ENCODE measurements around the gene RCL1. TPM values are rescaled to one million over a fixed set of nuclear protein-coding genes. Genes with fewer than 3 reads are reported as not detected.
"Not testable (repeated sequence)": the region's sequence is repeated elsewhere in the genome, so short reads cannot be mapped to it uniquely, and the experiment has no call there.

Gene RCL1
- total RNA-seq, 4 donors from 2014 or later: 21.3 to 49.7 (median 37.7) TPM

- H3K4me3 ChIP-seq: no peak overlapping the region
- no peaks in the 10 kb centered on the region for H3K9me3 ChIP-seq
- H3K36me3 ChIP-seq: no peaks in the 10 kb centered on the region
- intact Hi-C loops (cut with DNase I; ENCODE audit: low total_unique reads): no loop called here
- no peaks in the 10 kb centered on the region for H3K4me1 ChIP-seq
- TF ChIP-seq POLR2A (IDR thresholded peaks at IDR 0.05): no peak
- TF ChIP-seq, protein P1, sequence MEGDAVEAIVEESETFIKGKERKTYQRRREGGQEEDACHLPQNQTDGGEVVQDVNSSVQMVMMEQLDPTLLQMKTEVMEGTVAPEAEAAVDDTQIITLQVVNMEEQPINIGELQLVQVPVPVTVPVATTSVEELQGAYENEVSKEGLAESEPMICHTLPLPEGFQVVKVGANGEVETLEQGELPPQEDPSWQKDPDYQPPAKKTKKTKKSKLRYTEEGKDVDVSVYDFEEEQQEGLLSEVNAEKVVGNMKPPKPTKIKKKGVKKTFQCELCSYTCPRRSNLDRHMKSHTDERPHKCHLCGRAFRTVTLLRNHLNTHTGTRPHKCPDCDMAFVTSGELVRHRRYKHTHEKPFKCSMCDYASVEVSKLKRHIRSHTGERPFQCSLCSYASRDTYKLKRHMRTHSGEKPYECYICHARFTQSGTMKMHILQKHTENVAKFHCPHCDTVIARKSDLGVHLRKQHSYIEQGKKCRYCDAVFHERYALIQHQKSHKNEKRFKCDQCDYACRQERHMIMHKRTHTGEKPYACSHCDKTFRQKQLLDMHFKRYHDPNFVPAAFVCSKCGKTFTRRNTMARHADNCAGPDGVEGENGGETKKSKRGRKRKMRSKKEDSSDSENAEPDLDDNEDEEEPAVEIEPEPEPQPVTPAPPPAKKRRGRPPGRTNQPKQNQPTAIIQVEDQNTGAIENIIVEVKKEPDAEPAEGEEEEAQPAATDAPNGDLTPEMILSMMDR (IDR thresholded peaks at IDR 0.05): peak; percentile 29 to 55 (median 51)
- no peak for DNase-seq
- H3K27ac ChIP-seq: no peak overlapping the region
- H3K27me3 ChIP-seq: no peaks in the 10 kb centered on the region
Measured at GRCh38 chr9:4750023-4750673, 42.6 kb upstream of the RCL1 start.

DNA sequence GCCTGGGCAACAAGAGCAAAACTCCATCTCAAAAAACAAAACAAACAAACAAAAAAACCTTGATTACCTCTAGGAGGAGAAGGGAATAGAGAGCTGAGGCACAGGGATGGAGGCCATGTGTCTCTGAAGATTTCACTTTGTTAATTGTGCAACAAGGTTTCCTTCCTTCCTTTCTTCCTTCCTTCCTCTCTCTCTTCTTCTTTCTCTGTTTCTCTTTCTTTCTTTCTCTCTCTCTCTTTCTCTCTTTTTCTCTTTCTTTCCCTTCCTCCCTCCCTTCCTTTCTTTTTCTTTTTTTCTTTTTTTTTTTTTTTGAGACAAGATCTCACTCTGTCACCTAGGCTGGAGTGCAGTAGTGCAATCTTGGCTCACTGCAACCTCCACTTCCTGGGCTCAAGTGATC lies 38.2 kb upstream of the RCL1 start:
- H3K27ac ChIP-seq; intact Hi-C loops (cut with DNase I; ENCODE audit: low total_unique reads); H3K36me3 ChIP-seq; H3K4me3 ChIP-seq; H3K4me1 ChIP-seq; H3K27me3 ChIP-seq; DNase-seq; H3K9me3 ChIP-seq: not testable (repeated sequence)

GRCh38 chr9:4755026-4755609 lies 37.6 kb upstream of the RCL1 start:
- H3K9me3 ChIP-seq: no peaks in the 10 kb centered on the region
- no peak overlapping the region for H3K27ac ChIP-seq
- H3K36me3 ChIP-seq: no peaks in the 10 kb centered on the region
- intact Hi-C loops (cut with DNase I; ENCODE audit: low total_unique reads): no loop called here
- DNase-seq: no peak
- H3K4me1 ChIP-seq: no peaks in the 10 kb centered on the region
- no peak for TF ChIP-seq POLR2A (IDR thresholded peaks at IDR 0.05)
- TF ChIP-seq, protein P1 (IDR thresholded peaks at IDR 0.05): no peak
- H3K4me3 ChIP-seq: no peak overlapping the region
- no peaks in the 10 kb centered on the region for H3K27me3 ChIP-seq

GRCh38 chr9:4756420-4756819 lies 36.3 kb upstream of the RCL1 start:
- Histone ChIP-seq H3K36me3 (no peaks in the 10 kb centered on the region), H3K27ac (no peak overlapping the region), H3K9me3 (no peaks in the 10 kb centered on the region), H3K4me1 (no peaks in the 10 kb centered on the region), H3K27me3 (no peaks in the 10 kb centered on the region), H3K4me3 (no peak overlapping the region)
- intact Hi-C loops (cut with DNase I; ENCODE audit: low total_unique reads): no loop called here
- TF ChIP-seq, protein P1 (IDR thresholded peaks at IDR 0.05): no peak
- TF ChIP-seq POLR2A (IDR thresholded peaks at IDR 0.05): no peak
- DNase-seq: no peak

DNA sequence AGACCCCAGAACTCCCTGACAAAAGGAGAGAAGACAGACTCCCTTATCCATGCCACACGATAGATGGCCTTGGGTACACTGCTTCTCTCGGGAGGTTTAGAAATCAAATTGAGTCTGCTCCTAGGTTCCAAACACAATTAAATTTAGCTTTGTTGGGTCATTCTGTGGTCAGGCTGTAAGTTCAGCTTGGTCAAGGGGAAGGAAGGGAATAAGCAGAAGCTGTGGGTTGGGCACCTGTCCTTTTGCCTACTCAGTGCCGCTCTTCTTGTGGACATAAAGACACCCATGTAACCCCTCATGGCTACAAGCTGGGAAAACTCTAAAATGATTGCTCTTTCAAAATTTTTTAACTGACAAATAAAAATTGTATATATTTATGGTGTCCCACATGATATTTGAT lies 32.6 kb upstream of the RCL1 start:
- H3K27me3 ChIP-seq: no peaks in the 10 kb centered on the region
- no peak overlapping the region for H3K4me3 ChIP-seq
- H3K4me1 ChIP-seq: no peaks in the 10 kb centered on the region
- no peak for TF ChIP-seq POLR2A (IDR thresholded peaks at IDR 0.05)
- TF ChIP-seq, protein P1 (IDR thresholded peaks at IDR 0.05): no peak
- intact Hi-C loops (cut with DNase I; ENCODE audit: low total_unique reads): loop anchor here (10.0 kb wide), 1 partner anchor 835 kb away; no protein-coding TSS in a partner anchor
- DNase-seq: no peak
- H3K9me3 ChIP-seq: no peaks in the 10 kb centered on the region
- no peak overlapping the region for H3K27ac ChIP-seq
- no peaks in the 10 kb centered on the region for H3K36me3 ChIP-seq

All from uterus (tissue), 4 donors.